GM12878 (cell line): ENCODE results near the gene TSC22D4. TPM values are rescaled to one million over a fixed set of nuclear protein-coding genes. Genes with fewer than 3 reads are reported as not detected.
A peak's percentile ranks its signal among the peaks of the same experiment; 100 is the strongest.

Source experiments
- ATF2 ChIP-seq: IDR thresholded peaks from 2 replicates; pipeline ENCODE4 v1.6.1; 2012; ENCODE audit warnings: low read length, inconsistent platforms
- CEBPZ ChIP-seq: fragments of 150-350 bp; IDR thresholded peaks from 2 replicates; pipeline ENCODE4 v1.6.1; 2016; ENCODE audit warnings: low read depth, low read length
- CREM ChIP-seq: IDR thresholded peaks from 2 replicates; pipeline ENCODE4 v1.6.1; 2014; ENCODE audit warnings: antibody characterized with exemption, low read depth
- HDGF ChIP-seq: fragments of 450-650 bp; IDR thresholded peaks from 2 replicates; pipeline ENCODE4 v1.6.1; 2016; ENCODE audit warnings: antibody characterized with exemption
- MTA2 ChIP-seq: fragments of 450-650 bp; IDR thresholded peaks from 2 replicates; pipeline ENCODE4 v1.6.1; 2016; ENCODE audit warnings: low read depth, mild to moderate bottlenecking, moderate library complexity
- NFYA ChIP-seq: IDR thresholded peaks from 2 replicates; pipeline ENCODE4 v1.6.1; 2011; ENCODE audit warnings: low read depth, mild to moderate bottlenecking, low read length, improper control_type of control experiment, borderline replicate concordance
- NFYB ChIP-seq: IDR thresholded peaks from 2 replicates; pipeline ENCODE4 v1.6.1; 2011; ENCODE audit warnings: low read depth, mild to moderate bottlenecking, low read length, improper control_type of control experiment, moderate library complexity; ENCODE audit not compliant: insufficient read depth
- NR2C1 ChIP-seq: fragments of 450-650 bp; IDR thresholded peaks from 2 replicates; pipeline ENCODE4 v1.6.1; 2017; ENCODE audit warnings: antibody characterized with exemption, mild to moderate bottlenecking, moderate library complexity
- PRDM15 ChIP-seq: fragments of 450-650 bp; formaldehyde crosslinking; IDR thresholded peaks from 2 replicates; pipeline ENCODE4 v1.4.0; 2020; ENCODE audit warnings: mild to moderate bottlenecking, moderate library complexity
- SMAD5 ChIP-seq: IDR thresholded peaks from 2 replicates; pipeline ENCODE4 v1.6.1; 2016; ENCODE audit warnings: antibody characterized with exemption, low read depth
- SMARCA5 ChIP-seq: fragments of 450-650 bp; IDR thresholded peaks from 2 replicates; pipeline ENCODE4 v1.6.1; 2017; ENCODE audit warnings: mild to moderate bottlenecking
- TAF1 ChIP-seq: IDR thresholded peaks from 2 replicates; pipeline ENCODE4 v1.6.1; 2011; ENCODE audit warnings: mild to moderate bottlenecking, low read depth, low read length, borderline replicate concordance
- polyA plus RNA-seq, 11 experiments: library from polyadenylated mRNA; depleted of rRNA in 4 of 11; unstranded in 6 of 11; stranded (reverse) in 5 of 11; fragments of >200 nt; fragmentation: Nextera tagmentation in 4 of 11; fragmentation: Illumina TruSeq in 1 of 11; extraction: Ambion mirVana in 4 of 11; extraction: Trizol in 1 of 11; gene quantifications; 1 replicate in 1 of 11; 2 replicates in 10 of 11; pipeline versions ENCODE4 v1.2.1 to v1.2.3, GENCODE V29; 2011 to 2016; ENCODE audit warnings: inconsistent platforms in 2 of 11, missing spikeins in 2 of 11, low read depth in 1 of 11
- total RNA-seq, 4 experiments: library from RNA; depleted of rRNA in 3 of 4; stranded (reverse); fragments of >200 nt in 3 of 4; fragmentation: Illumina TruSeq in 1 of 4; extraction: Trizol in 1 of 4; gene quantifications; 2 replicates each; pipeline versions ENCODE4 v1.2.1 to v1.2.3, GENCODE V29; 2013 to 2021
- TF ChIP-seq, protein P1 (sequence below): fragments of 450-650 bp; IDR thresholded peaks from 2 replicates; pipeline ENCODE4 v1.6.1; 2016; ENCODE audit warnings: mild to moderate bottlenecking, moderate library complexity, borderline replicate concordance
- TF ChIP-seq, protein P2 (sequence below), 3 experiments: IDR thresholded peaks in 2 of 3; conservative IDR thresholded peaks in 1 of 3; 2 replicates each; pipeline ENCODE4 v1.5.1; 2011; ENCODE audit warnings: low read depth in 3 of 3, low read length in 3 of 3, mild to moderate bottlenecking in 3 of 3, control low read depth in 2 of 3, moderate library complexity in 2 of 3, inconsistent platforms in 1 of 3, mixed read lengths in 1 of 3; ENCODE audit not compliant: control insufficient read depth in 2 of 3, insufficient read depth in 1 of 3; ENCODE audit errors: extremely low read depth in 1 of 3

The TSC22D4 gene
- total and polyA plus RNA-seq, 10 of the 15 experiments (the other 5 are each of a cell fraction or from before 2014, with no cell fraction given) = 0.50 to 65.7 (median 24.4) TPM

- TF ChIP-seq NFYB = no peak
- TF ChIP-seq NR2C1 = no peak
- TF ChIP-seq TAF1 = no peak
- no peak for TF ChIP-seq HDGF
- no peak for TF ChIP-seq SMARCA5
- TF ChIP-seq ATF2 = 0 out of 2 replicates have a peak, but pooled peaks have one; percentile 16
- TF ChIP-seq SMAD5 = no peak
- no peak for TF ChIP-seq NFYA
- TF ChIP-seq, protein P1, sequence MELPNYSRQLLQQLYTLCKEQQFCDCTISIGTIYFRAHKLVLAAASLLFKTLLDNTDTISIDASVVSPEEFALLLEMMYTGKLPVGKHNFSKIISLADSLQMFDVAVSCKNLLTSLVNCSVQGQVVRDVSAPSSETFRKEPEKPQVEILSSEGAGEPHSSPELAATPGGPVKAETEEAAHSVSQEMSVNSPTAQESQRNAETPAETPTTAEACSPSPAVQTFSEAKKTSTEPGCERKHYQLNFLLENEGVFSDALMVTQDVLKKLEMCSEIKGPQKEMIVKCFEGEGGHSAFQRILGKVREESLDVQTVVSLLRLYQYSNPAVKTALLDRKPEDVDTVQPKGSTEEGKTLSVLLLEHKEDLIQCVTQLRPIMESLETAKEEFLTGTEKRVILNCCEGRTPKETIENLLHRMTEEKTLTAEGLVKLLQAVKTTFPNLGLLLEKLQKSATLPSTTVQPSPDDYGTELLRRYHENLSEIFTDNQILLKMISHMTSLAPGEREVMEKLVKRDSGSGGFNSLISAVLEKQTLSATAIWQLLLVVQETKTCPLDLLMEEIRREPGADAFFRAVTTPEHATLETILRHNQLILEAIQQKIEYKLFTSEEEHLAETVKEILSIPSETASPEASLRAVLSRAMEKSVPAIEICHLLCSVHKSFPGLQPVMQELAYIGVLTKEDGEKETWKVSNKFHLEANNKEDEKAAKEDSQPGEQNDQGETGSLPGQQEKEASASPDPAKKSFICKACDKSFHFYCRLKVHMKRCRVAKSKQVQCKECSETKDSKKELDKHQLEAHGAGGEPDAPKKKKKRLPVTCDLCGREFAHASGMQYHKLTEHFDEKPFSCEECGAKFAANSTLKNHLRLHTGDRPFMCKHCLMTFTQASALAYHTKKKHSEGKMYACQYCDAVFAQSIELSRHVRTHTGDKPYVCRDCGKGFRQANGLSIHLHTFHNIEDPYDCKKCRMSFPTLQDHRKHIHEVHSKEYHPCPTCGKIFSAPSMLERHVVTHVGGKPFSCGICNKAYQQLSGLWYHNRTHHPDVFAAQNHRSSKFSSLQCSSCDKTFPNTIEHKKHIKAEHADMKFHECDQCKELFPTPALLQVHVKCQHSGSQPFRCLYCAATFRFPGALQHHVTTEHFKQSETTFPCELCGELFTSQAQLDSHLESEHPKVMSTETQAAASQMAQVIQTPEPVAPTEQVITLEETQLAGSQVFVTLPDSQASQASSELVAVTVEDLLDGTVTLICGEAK = no peak
- TF ChIP-seq MTA2 = peak; percentile 68
- TF ChIP-seq, protein P2, sequence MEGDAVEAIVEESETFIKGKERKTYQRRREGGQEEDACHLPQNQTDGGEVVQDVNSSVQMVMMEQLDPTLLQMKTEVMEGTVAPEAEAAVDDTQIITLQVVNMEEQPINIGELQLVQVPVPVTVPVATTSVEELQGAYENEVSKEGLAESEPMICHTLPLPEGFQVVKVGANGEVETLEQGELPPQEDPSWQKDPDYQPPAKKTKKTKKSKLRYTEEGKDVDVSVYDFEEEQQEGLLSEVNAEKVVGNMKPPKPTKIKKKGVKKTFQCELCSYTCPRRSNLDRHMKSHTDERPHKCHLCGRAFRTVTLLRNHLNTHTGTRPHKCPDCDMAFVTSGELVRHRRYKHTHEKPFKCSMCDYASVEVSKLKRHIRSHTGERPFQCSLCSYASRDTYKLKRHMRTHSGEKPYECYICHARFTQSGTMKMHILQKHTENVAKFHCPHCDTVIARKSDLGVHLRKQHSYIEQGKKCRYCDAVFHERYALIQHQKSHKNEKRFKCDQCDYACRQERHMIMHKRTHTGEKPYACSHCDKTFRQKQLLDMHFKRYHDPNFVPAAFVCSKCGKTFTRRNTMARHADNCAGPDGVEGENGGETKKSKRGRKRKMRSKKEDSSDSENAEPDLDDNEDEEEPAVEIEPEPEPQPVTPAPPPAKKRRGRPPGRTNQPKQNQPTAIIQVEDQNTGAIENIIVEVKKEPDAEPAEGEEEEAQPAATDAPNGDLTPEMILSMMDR (IDR thresholded peaks at IDR 0.05 in 2 of 3, conservative IDR thresholded peaks at IDR 0.05 in 1 of 3; ENCODE audit: control insufficient read depth in 2 of 3, extremely low read depth in 1 of 3, insufficient read depth in 1 of 3, low read depth in 3 of 3, low read length in 3 of 3) = no peak
- TF ChIP-seq PRDM15 (CRISPR knock-in tag) = no peak
- TF ChIP-seq CREM = no peak
- no peak for TF ChIP-seq CEBPZ
Measured at GRCh38 chr7:100516135-100516812, 37.3 kb upstream of the TSC22D4 start (continued).
